GM12865 (cell line): ENCODE data around the gene NACC2.

Source experiments
- DNase-seq: peaks from one replicate; pipeline ENCODE4 v3.0.0; 2010; ENCODE audit warnings: low read depth
- H3K4me3 ChIP-seq: 2 replicates; pipeline ENCODE4 v1.5.1; 2011; ENCODE audit warnings: mild to moderate bottlenecking, low read depth, low read length, control low read depth
- TF ChIP-seq, protein P1 (sequence below): IDR thresholded peaks from 2 replicates; pipeline ENCODE4 v1.5.1; 2011; ENCODE audit warnings: low read length, control low read depth, low read depth, inconsistent platforms; ENCODE audit not compliant: insufficient read depth; ENCODE audit errors: missing control alignments

NACC2 gene

DNA sequence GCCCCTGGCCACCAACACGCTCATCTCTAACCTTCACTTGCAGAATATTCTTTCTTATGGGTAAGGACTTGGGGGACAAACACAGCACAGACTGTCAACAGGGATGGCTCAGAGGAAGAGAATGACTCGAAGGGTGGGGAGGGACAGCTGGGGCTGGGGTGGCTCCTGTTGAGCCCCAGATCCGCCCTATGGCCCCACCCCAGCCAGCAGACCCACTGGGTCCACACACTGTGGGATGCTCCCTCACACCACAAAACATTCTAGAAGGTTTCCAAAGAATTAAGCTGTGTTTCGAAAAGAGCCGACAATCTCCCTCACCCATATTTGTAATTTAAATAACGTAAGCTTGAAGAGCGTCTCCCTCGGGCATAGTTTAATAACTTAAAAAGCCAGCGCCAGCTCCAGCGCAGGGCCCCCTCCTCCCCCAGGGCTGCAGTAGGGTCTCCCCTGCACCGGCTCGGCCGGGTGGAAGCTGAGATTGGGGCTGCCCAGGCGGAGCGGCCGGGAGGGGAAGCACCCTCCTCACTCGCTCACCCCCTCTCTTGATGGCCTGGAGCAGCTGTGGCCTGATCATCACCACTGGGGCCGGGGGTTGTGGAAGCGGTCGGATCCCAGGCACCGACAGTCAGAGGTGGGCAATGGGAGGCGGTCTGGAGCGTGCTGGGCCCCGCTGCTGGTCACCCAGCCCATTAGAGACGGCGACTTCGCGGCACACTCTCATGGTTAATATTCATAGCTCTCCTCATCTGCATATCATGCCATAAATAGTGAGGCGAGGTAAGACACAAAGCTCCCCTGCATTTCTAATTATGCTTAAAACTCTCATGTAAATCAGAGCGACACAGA, 37.6 kb downstream of the NACC2 start:
- DNase-seq: no peak

GRCh38 chr9:136056546-136057235, 38.4 kb downstream of the NACC2 start:
- TF ChIP-seq, protein P1, sequence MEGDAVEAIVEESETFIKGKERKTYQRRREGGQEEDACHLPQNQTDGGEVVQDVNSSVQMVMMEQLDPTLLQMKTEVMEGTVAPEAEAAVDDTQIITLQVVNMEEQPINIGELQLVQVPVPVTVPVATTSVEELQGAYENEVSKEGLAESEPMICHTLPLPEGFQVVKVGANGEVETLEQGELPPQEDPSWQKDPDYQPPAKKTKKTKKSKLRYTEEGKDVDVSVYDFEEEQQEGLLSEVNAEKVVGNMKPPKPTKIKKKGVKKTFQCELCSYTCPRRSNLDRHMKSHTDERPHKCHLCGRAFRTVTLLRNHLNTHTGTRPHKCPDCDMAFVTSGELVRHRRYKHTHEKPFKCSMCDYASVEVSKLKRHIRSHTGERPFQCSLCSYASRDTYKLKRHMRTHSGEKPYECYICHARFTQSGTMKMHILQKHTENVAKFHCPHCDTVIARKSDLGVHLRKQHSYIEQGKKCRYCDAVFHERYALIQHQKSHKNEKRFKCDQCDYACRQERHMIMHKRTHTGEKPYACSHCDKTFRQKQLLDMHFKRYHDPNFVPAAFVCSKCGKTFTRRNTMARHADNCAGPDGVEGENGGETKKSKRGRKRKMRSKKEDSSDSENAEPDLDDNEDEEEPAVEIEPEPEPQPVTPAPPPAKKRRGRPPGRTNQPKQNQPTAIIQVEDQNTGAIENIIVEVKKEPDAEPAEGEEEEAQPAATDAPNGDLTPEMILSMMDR: no peak
- DNase-seq: no peak
- no peak overlapping the region for H3K4me3 ChIP-seq

More for the DNA sequence above, 37.6 kb downstream of the NACC2 start:
- TF ChIP-seq, protein P1: no peak
- H3K4me3 ChIP-seq: no peak overlapping the region

GRCh38 chr9:136055715-136056545, 39.2 kb downstream of the NACC2 start:
- TF ChIP-seq, protein P1: no peak
- H3K4me3 ChIP-seq: no peak overlapping the region
- DNase-seq: no peak

- no peak overlapping the region for H3K4me3 ChIP-seq
- no peak for DNase-seq
- TF ChIP-seq, protein P1: no peak
These were observed 40.0 kb downstream of the NACC2 start for GRCh38 chr9:136054798-136055714.

GRCh38 chr9:136054146-136054545, 40.9 kb downstream of the NACC2 start:
- no peak overlapping the region for H3K4me3 ChIP-seq
- no peak for DNase-seq
- TF ChIP-seq, protein P1: no peak

- TF ChIP-seq, protein P1: no peak
- no peak overlapping the region for H3K4me3 ChIP-seq
- DNase-seq: no peak
These were observed 41.3 kb downstream of the NACC2 start for GRCh38 chr9:136053757-136054142.
